Measurements from ENCODE around the gene FOXL1.

Gene FOXL1

DNA sequence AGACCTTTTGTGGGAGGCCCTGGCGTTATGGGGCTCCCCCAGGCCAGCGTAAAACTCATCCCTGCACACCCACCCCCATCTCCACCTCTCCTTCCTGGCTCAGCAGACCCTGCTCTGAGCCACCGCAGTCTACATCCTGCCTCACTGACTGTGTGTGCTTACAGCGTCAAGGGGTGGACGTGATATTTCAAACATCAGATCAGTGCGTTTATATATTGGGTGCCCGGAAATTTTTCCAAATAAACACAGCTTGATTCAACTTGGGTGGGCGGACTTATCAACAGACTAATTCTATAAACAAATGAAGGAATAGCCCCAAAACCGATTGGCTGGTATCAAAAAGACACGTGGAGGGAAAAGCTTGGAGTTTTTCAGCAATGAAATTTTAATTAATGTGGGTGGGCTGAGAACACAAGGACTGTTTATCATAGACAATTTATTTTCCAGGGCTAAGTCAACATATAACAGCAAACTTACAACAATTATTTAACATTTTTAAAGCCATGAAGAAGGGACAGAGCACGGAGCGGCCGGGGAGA lies at the start of gene FOXL1:
FOXL1 (plus strand) TSS at position 489 of the 539 bp plus-strand sequence. CDS start 175 bp downstream, outside the sequence.
- no peak for DNase-seq

DNA sequence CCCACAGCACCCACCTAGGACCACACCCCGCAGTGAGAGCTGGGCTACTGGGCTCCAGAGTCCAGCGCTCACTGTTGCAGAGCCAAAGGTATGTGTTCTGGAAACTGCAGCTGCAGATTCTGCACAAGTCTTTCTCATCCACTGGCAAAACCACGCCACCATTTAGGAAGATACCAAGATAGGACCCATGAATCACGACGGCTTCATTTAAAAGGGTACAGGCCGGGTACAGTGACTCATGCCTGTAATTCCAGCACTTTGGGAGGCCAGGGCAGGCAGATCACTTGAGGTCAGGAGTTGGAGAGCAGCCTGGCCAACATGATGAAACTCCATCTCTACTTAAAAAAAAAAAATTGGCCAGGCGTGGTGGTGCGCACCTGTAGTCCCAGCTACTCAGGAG lies 49.2 kb upstream of the FOXL1 start:
- no peak for DNase-seq

DNA sequence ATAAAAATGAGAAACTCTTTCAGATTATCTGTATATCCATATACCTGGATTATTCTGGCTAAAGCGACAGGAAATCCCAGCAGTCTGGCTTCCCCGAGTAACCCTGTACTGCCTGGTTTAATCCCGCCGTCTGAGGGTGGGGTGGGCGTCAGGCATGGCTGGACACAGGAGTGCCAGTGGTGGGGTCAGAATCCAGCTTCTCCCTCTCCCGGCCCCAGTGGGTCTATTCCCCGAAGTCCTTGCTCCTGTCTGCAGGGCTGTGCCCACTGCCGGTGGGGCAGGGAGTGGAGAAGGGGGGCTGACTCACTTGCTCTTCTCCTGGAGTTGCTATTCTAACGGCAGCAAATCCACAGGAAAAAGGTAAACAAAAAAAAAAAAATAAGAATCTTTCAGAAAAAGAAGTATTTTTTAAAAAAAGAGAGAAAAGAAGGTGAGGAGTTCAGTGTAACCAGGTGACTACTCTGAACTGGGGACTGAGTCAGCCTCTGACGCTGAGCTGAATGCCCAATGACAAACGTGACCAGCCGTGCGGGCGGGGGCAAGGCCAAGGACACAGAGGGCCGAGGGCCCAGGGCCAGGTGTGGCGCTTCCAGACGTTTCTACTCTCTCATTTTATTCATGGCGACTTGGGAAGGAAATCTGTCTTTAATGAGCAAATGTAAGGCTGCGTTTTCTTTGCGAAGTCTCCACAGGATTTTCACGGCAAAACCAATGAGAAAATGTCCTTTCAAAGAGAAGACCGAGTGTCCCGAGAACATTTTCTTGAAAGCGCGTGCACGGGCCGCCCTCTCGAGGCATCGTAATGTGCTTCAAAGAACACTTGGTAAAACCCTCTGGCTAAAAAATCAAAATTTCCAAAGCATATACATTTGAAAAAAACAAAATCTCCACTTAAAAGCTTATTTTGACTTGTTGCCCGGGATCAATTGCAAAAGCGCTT lies 47.8 kb upstream of the FOXL1 start:
- DNase-seq = no peak

DNA sequence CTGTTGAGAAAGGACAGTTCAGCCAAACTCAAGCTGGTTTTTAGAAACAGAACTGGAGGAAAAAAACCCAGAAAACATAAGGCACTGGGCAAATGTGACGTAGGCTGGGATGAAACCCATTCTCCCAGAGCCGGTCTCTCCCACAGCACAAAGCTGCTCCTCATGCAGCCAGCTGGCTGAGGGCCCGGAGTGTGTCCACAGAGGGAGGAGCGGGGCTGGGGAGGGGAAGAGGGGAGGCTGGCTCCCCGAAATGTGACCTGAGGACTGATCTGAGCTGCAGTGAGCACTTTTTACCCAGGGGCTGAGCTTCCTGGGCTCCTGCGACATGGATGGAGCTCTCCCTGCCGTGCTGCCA lies 47.2 kb upstream of the FOXL1 start:
- no peak for DNase-seq

DNA sequence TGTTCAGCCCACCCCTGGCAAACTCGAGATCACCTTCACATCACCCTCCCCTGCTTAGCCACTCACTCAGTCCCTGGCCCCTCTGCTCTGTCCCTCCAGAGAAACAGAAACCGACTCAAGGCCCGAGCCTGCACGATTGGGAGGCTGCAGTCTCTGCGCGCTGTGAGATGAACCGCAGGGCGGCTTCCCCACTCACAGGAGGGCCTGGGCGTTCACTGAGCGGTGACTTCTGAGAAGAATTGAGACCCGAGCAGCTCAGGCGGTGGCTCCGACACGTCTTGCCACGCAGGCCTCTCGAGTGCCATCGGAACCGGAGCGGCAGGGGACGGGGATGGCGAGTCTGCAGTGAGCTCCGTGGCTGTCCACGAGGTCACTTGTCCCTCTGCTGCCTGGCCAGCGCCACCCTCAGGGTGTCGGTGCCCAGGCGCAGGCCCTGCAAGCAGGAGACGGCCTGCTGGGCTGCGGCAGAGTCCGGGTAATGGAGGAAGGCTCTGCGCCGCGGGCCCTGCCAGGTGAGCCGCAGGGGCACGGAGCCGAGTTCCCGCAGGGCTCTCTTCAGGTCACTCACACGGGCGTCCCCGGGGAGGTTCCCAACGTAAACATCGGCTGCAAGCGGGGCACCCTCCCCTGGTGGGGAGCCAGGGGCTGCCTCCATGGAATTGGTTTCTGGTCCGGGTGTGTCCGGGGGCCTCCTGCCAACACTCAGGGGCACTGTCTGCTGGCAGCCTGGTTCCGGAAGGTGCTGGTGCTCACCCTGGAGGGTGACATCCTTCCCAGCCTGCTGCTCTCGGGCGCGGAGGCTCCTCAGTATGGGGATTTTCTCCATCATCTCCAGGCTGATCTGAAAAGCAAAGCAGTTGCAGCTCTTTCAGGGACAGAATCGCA lies 46.5 kb upstream of the FOXL1 start:
- no peak for DNase-seq

DNA sequence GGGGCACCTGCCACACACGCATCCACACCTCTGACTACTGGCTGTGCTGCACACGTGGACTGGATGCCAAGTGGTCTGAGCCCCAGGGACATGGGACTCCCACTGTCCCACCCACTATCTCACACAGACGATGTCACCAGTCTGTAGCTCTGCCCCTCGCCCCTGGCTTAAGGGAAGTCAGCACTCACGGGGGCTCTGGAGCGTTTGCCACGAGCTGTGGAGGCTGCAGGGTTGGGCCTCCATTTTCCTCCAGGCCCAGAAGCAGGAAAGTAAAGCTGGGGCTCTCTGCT lies 45.9 kb upstream of the FOXL1 start:
- DNase-seq = no peak

DNA sequence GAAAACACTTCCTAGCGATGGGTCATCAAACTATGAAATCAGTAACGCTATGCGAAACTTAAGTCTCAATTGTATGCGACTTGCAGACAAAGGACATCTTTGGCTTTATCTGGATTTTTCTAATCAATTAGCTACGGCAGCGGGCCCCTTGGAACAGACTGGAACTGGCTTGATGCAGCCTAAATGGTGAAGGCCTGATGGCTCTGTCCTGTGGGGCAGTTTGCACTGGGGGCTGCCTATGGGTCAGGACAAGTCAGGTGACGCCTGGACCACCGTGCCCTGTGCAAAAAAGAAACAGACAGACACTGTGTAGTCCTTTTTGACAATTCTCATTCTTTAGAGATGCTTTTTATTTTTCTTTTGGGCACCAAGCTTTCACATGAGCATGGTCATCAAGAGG lies 45.3 kb upstream of the FOXL1 start:
- DNase-seq = no peak

DNA sequence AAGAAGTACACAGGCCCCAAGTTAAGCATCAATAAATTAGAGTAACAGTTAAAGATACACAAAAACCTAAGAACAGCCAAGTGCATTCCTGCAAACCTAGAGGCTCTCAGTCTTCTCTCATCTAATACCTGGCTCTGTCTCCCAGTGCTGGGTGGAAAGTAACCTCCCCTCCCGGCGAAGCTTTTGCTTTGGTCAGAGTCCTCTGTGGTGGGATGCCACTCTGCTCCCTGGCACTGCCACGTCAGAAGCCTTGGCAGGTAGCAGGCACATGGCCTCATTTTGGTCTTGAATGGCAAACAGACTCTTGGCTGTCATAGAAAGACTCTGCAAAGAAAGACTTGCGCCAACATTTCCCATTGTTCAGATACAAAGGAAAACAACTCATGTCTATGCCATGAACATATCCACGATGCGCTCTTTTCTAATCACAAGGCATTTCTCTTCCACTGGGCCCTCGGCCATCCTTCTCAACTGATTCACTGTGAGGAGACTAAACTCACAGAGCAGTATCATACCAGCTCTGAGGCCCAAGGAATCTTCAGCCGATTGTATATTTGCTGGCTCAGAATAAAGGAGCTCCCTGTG lies 44.5 kb upstream of the FOXL1 start:
- DNase-seq = no peak

DNA sequence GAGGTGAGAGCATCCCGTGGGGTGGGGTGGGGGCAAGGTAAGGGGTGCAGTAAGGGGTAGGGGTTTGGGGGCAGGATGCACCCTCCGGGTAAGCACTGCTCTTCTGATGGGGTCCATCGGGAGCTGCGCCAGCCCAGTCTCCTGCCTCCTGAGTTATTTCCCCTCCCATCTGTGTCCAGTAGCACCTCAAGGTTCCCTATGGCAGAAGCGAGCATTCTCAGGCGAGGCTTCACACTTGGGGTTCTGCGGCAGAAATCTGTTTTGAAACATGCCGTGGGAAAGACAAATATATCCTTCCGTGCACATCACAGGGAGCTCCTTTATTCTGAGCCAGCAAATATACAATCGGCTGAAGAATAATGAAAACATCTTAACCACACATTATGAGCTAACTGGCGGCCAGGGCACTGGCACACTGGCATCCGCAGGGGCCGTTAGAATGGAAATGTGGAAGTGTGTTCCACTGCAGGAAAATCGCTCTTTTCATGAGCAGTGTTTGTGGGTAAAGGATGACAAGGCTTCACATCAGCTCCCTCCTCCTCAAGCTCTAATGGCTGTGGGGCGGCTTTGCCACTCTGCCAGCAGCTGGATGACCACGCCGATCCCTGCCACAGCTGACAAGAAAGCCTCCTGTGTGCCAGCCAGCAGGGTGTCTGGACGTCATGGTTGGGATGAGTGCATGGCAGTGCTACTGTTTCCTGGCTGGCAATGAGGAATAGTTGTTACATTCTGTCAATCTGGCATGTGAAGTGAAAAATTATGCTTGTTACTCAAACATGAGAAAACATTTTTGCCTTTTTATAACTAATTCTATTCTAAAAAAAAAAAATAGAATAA lies 43.4 kb upstream of the FOXL1 start:
- no peak for DNase-seq

DNA sequence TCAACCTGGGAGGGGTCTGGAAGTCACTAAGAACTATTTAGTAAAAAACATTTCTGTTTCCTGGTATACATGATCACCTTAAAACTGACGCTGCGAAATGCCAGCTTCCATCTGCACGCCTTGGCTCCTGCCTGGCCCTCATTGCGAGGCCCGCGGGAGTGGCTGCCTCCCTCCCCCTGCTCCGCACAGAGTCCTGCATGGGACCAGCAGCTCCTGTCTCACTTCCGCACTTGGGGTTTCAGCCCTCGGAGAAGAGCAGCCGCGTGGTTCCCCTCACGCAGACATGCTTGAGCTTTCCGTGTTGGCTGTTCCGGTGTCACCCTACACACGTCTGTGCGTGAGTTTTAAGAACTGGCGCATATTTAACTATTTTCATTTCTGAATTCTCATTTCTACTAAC lies 41.7 kb upstream of the FOXL1 start:
- no peak for DNase-seq

DNA sequence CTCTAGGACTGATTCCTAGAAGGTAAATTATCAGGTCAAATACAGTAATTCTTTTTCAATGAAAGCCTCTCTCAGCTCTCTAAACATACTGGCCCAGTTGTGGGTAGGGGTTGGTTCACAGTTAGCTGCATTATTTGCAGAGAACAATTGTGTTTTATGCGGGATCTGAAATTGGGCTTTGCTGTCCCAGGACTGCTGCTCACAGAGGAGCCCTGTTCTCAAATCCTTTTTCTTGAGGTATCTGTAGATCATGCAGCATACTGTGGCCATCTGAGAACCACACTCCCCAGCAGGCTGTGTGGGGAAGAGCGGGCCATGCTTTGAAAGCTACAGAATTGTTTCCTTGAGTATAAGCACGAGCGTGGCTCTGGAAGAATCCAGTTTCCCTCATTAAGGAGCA lies 40.9 kb upstream of the FOXL1 start:
- DNase-seq = no peak

DNA sequence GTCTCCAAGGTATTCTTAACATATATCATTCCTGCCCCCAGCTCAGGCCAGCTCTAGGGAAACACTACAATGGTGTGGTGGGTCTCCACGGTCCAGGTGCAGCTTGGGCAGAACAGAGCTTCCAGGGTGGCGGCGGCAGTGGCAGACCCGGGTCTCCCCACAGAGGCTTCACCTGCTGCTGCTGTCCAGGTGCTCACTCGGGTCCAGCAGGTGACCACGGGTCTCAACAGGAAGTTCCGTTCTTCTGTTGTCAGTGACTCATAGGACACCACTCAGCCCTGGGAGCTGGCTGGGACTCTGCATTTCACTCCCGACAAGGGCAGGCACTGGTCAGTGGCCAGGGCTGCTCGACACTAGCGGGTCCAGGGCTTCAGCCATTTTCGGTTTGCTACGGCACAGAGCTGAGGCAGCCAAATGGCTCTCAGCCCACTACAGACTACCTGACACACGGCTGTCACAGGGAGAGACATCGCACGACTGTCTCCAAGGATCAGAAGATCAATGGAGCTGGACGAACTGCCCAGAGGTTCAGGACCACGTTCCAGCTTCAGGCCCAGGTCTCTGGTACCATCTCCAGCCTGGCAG lies 40.1 kb upstream of the FOXL1 start:
- no peak for DNase-seq

DNA sequence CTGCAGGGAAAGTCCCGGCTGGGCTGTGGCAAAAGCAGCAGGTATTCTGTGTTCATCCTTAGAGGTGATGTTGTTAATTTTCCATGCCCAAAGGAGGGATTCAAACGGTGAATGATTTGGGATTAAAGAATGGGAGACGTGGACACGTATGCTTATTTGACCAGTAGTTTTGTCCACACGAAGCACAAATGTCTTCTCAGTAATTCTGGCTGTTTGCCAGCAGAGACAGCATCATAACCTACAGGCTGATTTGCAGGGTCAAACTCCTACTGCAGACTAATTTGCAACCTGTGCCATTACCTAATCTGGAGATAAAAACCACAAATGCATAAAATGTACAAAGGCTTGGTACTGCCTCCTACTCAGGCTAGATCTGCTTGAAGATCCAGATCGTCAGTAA lies 37.5 kb upstream of the FOXL1 start:
- DNase-seq = no peak

DNA sequence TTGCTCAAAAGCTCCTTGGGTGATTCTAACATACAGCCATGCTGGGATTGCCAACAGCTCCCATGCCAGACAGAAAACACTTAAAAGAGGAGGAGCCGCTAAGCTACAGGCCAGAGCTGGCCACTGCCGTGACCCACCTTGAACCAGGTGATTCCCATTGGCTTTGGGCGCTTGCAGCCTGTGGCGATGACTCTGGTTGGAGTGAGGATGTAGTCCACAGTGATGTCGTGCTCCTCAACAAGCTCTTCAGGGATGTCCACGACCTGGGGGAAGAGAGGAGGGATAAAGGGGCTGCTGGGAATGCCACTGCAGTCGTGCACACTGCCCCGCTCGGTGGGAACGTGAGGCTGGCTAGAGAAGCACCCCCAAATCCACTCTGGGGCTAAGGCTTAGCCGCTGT lies 36.8 kb upstream of the FOXL1 start:
- DNase-seq = no peak

DNA sequence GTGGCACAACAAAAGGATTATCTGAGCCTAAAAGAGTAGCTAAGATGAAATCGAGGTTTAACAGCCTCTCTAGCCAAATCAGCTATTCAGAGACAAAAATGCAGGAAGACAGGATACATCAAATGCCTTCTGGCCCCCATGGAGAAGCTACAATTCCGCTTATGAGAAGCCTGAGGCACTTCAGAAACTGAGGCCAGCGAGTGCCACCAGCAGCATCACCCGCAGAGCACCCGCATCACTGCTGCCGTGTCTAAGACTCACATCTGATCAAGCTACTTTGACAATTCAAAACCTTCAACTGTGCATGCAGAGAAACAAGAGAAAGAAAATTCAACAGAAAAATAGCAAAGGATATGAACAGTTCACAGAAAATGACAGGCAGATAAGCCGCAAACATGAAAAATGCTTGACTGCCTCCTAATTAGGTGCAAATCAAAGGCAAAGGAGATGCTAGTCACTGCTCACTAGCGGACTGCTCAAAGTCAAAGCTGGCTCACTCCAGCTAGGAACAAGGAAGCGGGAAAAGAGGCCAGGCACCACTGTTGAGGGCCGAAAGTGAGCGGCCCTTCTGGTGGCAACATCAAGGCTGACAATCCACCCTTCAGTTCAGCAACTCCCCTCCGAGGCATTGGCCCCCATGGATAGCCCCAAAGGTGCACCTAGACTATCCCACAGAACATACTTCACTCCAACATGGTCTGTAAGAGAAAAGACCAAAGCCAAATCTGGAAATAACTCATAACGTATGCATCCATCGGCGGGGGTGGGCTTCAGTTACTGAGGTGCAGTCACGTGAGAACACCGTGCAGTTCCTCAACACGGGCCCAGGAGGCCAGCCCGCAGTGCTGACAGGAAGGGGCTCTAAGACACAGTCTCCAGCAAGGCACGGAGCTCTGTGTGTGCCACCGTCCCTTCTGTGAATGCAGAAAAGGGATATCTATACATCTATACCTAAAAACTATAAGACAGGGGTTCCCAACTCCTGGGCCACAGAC lies 35.3 kb upstream of the FOXL1 start:
- no peak for DNase-seq

DNA sequence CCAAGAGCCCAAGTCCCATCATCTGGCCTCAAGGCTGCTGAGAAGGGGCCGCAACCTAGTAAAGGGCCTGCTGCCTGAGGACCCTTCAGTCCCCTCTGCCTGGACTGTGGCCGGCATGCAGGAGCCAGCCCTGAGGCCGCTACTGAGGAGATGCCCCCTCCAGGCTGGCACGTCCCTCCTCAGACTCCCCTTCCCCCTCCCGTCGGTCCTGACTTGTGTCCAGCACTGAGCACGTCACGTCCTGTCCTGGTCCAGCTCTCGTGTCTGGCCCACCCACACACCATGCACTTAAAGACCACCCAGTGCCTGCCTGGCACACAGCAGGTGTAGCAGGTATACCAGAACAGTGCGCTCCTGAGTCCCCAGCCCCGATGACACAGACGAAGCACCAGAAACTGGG lies 32.9 kb upstream of the FOXL1 start:
- DNase-seq = no peak

DNA sequence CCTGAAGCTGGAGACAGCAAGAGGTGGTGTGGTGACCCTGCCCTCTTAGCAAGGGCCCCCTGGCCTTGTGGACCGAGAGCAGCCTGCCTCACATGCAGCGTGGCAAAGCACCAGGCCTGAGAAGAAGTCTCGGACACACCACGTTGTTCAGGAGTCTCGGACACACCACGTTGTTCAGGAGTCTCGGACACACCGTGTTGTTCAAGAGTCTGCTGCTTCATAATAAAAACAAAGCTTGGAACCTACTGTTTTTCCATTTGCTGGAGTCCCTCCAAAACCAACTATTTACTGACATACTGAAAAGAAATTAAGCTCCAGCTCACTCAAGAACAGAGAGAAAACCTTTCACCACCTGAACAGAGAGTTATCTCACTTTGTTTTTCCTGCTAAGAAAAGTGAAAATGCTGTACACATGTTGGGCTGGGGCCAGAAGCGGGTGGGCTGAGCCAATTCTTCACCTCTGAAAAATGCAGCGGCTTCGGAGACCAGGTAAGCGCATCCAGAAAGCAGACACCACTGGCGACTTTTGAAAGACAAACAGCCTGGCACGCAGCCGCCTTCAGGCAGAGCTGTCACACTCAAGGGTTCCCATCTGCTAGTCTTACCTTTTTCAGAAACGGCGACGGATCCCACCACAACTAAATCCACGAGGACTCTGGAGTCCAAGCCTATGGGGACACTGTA lies 32.3 kb upstream of the FOXL1 start:
- DNase-seq = no peak

DNA sequence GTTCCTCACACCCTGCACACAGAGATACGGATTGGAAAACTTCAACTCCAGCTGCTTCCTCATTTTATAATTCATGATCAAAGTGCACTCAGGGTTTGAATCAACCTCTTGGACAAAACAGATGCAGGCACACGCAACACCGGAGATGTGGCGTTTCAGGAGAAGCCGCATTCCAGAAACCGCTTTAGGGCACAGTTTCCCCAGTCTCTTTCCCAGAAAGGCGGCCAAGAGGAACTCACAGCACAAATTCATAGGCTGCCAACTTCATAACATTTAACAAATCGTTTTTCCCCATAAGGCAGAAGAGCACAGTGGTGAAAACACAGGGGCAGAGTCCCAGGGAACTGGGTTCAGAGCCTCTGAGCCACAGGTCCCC lies 31.7 kb upstream of the FOXL1 start:
- no peak for DNase-seq

DNA sequence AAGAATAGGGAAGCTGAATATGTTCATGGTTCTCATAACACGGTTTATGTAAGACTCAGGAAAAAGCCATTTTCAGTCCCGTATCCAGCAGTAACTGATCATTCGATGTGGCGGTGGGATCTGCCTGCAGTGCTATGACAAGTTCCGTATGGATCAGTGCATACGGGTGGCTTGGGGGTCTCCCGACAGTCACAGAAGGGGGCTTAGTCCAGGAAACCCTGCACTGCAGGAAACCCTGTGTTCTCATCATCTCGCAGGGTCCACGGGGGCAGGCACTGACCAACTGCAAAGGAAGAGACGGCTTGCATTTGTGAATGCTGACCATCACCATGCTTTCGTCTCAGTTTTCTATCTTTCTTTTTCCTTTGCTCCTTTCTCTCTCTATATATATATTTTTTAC lies 31.1 kb upstream of the FOXL1 start:
- DNase-seq = no peak

Measured in activated T-cell treated with anti-CD3 and anti-CD28 coated beads for 4 hours (primary cell).